ENCODE measurements around the gene SPG21. TPM values are rescaled to one million over a fixed set of nuclear protein-coding genes. Genes with fewer than 3 reads are reported as not detected.

Gene SPG21
- total RNA-seq, 1 donor from 2014 or later = 49.9 TPM

DNA sequence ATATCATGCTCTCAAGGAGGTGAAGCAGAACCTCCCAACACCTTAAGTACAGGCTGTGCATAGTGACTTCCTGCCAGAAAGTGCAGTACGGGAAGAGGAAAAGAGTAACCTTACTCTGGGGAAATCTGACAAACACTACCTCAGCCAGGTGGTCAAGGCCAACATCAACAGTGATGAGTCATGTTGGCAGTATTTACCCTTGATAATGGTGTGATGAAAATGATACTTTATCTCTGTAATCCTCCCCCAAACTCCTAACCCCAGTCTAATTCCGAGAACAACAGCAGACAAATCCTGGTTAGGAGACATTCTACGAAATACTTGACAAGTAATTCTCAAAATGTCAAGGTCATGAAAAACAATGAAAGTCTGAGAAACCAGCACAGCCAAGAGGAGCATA is 51.5 kb downstream of the SPG21 start:
- no peak for DNase-seq

DNA sequence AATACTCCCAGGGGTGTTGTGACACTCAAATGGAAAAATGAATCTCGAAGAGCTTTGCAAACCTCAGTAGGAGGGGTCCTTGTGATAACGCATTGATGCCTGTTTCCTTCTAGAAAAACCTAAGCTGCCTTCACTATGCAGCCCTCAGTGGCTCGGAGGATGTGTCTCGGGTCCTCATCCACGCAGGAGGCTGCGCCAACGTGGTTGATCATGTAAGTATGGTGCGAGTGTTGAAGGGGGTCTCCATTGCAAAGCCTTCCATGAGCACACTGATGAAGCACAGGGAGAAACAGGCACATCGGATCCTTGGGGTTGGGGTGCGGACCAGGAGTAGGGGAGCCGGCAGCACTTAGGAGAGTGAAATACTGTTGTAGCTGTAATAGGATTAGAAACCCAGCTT is 55.7 kb downstream of the SPG21 start:
- no peak for DNase-seq

DNA sequence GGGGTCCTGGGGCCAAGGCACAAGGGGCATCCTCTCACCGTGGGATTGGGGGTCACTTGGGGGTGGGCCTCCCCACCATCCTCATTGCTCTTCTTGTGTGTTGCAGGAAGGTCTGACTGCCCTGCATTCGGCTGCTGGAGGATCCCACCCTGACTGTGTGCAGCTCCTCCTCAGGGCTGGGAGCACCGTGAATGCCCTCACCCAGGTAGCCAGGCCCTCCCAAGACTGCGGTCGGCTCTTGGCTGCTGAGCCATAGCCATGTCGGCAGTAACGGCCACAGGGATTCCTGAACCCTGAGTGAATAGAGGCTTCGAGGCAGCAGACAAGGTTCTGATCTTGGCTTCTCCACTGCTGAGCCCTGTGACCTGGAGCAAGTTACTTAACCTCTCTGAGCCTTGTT is 58.3 kb downstream of the SPG21 start:
- DNase-seq = no peak

DNA sequence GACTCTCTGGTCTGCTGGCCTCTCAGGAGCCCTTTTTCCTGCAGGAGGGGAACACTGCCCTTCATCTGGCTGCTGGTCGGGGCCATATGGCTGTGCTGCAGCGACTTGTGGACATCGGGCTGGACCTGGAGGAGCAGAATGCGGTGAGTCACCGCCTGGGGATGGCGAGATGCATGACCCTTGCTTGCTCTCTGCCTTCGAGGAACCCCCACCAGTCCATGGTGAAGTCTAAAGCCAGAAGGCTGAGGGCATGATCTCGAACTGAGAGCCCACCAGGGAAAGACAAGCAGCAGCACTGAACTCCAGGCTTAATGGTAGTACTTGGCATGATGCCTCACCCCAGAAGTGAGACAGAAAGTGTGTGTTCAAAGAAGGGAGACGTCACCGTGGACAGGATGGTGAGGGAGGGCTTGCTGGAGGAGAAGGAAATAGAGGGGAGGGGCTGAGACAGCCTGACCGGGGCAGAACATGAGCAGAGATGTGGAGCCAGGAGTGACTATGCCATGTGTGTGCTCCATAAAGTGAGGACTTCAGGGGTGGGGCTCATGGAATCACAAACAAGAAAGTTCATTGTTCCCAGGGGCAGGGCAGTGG is 58.8 kb downstream of the SPG21 start:
- no peak for DNase-seq

DNA sequence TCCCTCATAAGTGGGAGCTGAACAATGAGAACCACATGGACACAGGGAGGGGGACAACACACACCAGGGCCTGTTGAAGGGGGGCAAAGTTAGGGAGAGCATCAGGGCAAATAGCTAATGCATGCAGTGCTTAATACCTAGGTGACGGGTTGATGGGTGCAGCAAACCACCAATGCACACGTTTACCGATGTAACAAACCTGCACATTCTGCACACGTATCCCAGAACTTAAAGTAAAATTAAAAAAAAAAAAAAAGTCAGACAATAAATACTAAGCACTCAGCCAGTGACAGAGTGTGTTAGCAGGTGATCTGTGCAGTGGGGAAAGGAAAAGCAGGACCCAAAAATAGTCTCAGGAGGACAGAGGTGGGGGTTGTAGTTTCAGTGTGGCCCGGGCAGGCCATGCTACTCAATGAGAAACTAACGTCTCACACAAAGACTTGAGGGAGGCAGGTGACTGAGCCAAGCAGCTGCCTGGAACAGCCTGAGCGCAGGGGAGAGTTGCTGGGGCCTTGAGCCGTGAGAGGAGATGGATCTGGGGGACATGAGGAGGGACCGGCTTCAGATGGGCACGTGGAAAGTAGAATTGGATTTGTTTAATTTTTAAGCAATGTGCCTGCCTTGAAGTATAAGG is 59.6 kb downstream of the SPG21 start:
- no peak for DNase-seq

DNA sequence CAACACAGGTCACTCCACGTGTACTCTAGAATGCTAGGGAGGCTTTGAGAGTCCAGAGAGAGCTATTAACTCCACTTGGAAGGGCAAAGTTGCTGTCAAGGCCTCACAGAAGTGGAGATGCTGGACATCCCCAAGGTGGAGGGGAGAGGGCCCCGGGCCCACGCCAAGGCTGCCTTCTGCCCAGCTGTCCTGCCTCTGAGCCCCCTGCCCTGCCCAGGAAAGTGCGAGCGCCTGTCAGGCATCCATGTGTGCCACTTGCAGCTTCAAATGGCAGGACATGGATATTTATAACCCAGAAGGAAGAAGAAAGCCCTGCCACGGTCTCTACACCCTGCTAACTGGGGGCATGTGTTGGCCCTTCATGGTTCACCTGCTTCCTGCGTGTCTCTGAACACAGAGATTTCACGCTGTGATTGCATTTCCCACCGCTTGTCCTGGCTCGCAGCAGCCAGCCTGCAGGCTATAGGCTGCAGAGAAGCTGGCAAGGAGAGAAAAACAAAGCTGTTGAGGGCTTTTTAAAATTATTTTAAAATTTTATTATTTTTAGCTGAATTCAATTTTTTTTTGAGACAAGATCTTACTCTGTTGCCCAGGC is 61.0 kb downstream of the SPG21 start:
- DNase-seq = no peak

DNA sequence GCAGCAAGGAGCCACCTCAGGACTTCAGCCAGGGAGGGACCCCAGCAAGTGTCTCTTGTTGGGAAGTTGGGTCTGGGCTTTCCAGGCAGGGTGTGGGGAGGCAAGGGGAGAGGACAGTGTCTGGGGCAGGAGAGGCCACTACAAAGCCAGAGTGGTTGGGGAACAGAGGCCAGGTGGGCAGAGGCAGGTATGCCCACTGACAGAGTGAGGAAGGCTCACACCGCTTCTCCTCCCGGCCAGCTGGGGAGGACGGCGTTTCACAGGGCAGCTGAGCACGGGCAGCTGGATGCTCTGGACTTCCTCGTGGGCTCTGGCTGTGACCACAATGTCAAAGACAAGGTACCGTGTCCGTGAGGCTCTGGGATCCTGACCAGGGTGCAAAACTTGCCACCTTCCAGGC is 63.1 kb downstream of the SPG21 start:
- no peak for DNase-seq

DNA sequence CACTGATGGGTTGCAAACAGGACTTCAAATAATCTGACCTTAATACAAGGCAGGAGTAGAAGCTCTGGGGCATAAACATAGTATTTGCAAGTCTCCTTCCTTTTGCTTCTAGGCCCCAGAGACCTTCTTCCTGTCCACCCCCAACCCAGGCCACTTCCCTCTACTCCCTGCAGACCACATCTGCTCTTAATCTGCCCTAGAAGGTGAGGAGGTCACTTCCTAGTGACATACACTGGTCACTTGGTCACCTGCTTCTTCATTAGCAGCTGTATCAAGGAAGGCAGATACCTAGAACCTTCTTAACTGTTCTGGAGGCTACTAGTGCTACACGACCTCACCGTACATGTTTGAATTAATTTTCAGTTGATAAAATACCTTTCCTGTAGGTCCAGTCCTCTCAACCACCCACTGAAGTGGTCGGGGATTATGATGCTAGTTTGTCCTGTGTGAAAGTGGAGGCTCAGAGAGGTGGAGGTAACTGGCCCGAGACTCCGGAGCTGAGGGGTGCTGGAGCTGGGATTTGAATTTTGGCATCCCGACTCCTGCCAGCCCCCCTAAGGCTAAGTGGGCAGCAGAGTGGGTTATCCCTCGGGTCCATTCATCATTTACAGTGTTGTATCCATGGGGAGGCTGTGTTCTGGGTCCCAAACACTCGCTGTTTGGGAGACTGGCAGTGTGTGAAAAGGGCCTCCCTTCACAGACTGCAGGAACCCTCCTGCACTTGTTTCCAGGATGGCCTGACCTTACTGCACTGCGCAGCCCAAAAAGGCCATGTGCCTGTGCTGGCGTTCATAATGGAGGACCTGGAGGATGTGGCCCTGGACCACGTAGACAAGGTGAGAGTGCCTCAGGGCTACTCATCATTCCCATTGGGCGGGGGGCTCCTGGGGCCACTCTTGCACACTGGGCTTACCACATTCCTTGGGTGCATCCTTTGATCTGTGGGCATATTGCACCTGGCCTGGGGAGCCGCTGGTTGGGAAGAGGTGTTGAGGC is 64.1 kb downstream of the SPG21 start:
- DNase-seq = no peak

DNA sequence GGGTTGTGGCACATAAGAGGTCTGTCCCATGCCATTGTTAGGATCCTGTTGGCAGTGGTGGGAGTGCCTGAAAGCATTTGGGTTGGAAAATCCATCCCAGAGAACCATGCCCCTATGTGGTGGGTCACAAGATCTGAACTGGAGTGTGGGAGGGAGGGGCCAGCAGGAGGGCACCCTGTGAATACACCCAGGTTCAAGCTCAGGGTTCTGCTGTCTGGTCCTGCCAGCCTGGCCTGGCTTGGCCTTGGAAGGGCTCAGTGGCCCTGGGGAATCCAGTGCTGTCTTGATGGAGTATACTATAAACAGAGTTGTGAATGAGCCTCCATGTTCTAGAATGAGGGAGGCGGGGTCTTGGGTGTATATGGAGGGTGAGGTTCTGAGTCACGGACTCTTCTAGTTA is 66.2 kb downstream of the SPG21 start:
- DNase-seq = no peak

DNA sequence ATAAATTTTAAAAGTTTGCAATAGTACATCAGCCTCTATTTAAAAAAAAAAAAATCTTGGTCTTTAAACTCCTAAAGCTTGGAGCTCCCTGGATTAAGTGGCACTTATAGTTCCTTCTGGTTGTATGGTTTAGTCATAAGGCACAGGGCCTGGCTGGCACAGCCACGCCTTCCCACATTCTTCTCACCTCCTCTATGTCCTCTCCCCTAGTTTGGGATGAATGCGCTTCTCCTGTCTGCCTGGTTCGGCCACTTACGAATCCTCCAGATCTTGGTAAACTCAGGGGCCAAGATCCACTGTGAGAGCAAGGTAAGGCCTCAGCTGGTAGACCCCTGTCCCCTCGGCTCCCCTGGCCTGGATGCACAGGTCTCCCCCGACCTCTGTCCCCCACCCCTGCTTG is 68.0 kb downstream of the SPG21 start:
- DNase-seq = no peak

DNA sequence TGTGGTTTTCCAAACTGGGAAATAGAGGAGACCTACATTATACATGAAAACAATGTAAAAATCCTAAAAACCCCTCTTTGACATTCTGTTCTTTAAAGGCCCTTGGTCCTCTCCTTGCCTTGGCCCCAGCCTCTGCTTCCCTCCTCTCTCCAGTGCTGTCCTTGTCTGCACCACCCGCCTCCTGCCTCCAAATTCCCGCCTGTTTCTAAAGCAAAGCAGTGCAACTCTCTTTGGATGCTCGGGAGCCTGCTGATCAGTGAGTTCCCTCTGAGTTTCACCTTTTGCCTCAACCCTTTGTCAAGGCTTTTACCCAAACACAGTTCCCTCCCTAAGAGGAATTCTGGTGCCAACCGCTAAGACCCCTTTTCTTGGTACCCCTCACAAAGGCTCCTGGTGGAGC is 70.0 kb downstream of the SPG21 start:
- no peak for DNase-seq

DNA sequence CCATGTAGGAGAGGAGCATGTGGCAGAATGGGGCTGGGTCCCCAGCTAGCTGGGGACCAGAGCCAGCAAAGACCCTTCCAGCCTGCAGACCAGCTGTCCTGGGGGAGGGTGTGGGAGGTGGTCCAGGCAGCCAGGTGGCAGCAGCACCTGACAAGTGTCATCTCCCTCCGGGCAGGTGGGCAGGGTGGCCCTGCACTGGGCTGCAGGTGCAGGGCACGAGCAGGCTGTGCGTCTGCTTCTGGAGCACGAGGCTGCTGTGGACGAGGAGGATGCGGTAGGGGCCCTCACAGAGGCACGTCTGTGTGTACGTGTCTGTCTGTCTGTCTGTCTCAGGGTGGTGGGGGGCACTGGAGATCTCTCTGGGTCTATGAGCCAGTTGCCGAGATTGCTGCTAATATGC is 72.5 kb downstream of the SPG21 start:
- no peak for DNase-seq

DNA sequence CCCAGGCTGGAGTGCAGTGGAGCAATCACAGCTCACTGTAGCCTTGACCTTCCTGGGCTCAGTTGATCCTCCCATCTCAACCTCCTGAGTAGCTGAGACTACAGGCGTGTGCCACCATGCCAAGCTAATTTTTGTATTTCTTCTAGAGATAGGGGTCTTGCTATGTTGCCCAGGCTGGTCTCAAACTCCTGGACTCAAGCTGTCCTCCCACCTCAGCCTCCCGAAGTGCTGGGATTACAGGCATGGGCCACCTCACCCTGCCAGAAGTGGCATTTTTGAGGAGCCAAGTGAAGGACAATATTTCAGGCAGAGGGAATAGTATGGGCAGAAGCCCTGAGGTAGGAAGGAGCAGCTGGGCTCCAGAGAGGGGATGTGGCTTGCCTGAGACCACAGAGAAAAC is 73.3 kb downstream of the SPG21 start:
- no peak for DNase-seq

DNA sequence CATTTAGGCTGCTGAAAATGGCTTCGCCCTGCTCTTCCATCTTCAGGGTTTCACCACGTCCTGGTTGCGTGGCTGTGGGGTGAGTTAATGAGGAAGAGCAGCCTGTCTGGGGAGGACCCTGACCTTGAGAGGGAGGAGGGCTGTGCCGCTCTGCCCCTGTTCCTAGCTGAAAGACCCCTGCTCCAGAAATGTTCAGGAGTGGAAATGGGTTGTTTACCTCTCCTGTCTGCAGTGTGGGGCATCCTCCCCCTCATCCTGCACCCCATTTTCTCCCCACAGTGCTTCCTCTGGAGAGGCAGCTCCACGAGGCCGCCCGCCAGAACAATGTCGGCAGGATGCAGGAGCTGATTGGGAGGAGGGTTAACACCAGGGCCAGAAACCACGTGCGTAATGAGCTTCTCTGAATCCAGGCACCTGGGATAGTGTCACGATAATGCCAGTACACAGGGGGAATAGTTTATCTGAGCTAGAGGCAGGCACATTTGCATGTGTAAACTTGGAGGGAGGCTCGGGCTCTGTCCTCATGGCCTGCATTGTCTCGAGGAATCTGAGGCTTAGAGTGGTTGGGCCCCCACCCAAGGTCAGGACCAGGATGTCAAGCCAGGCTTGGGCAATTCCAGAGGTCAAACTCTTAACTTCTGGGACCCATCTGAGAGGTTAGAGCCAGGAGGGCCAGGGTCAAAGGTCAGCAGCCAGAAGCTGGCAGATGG is 74.0 kb downstream of the SPG21 start:
- no peak for DNase-seq

Other genes with a start within 250 kb of the SPG21 start
- gene RBPMS2, start 214.3 kb downstream of the SPG21 start, total RNA-seq = 0.59 TPM
- gene PIF1, start 164.3 kb downstream of the SPG21 start, total RNA-seq = 1.9 TPM
- 15.6 TPM for gene PLEKHO2, start 148.0 kb downstream of the SPG21 start, total RNA-seq
- 3.6 TPM for gene ANKDD1A, start 78.0 kb downstream of the SPG21 start, total RNA-seq
- 8.4 TPM for gene MTFMT, start 39.7 kb upstream of the SPG21 start, total RNA-seq
- gene SLC51B, start 55.5 kb upstream of the SPG21 start, total RNA-seq = not detected
- gene RASL12, start 78.1 kb upstream of the SPG21 start, total RNA-seq = 12.5 TPM
- 0.30 TPM for gene KBTBD13, start 86.8 kb upstream of the SPG21 start, total RNA-seq
- 2.2 TPM for gene UBAP1L, start 125.3 kb upstream of the SPG21 start, total RNA-seq
- 10.9 TPM for gene PDCD7, start 143.9 kb upstream of the SPG21 start, total RNA-seq
- 65.6 TPM for gene CLPX, start 195.4 kb upstream of the SPG21 start, total RNA-seq
- 24.4 TPM for gene CILP, start 221.6 kb upstream of the SPG21 start, total RNA-seq

Data from skin of body (tissue), 2 donors.